Subcutaneous abdominal adipose tissue (tissue), 5 donors: ENCODE results near the gene PANK4.

ENCODE experiments used
- H3K27ac ChIP-seq: one replicate; pipeline ENCODE4 v1.7.0; 2013; ENCODE audit warnings: low read depth, mild to moderate bottlenecking, inconsistent platforms, low read length, moderate library complexity
- H3K27me3 ChIP-seq, 5 donors: one replicate each; pipeline ENCODE4 v1.7.0; 2013; ENCODE audit warnings: low read length in 5 of 5, inconsistent platforms in 1 of 5; ENCODE audit not compliant: control insufficient read depth in 5 of 5, insufficient read depth in 4 of 5
- H3K36me3 ChIP-seq, 5 donors: one replicate each; pipeline ENCODE4 v1.7.0; 2013; ENCODE audit warnings: low read length in 5 of 5; ENCODE audit not compliant: control insufficient read depth in 5 of 5, insufficient read depth in 5 of 5
- H3K4me1 ChIP-seq, 5 donors: one replicate each; pipeline ENCODE4 v1.7.0; 2013; ENCODE audit warnings: low read length in 5 of 5, mild to moderate bottlenecking in 3 of 5, moderate library complexity in 1 of 5; ENCODE audit not compliant: control insufficient read depth in 5 of 5, insufficient read depth in 5 of 5
- H3K4me3 ChIP-seq, 5 donors: one replicate each; pipeline ENCODE4 v1.7.0; 2013; ENCODE audit warnings: low read length in 5 of 5, low read depth in 1 of 5
- H3K9ac ChIP-seq, 5 donors: one replicate each; pipeline ENCODE4 v1.7.0; 2013; ENCODE audit warnings: low read length in 5 of 5, mild to moderate bottlenecking in 4 of 5, moderate library complexity in 3 of 5
- H3K9me3 ChIP-seq, 5 donors: one replicate each; pipeline ENCODE4 v1.7.0; 2013; ENCODE audit warnings: low read length in 5 of 5; ENCODE audit not compliant: control insufficient read depth in 5 of 5
- donor health status: healthy.
- donor health status: healthy.
- donor health status: healthy.
- donor health status: healthy.
- donor health status: healthy.

PANK4 gene

DNA sequence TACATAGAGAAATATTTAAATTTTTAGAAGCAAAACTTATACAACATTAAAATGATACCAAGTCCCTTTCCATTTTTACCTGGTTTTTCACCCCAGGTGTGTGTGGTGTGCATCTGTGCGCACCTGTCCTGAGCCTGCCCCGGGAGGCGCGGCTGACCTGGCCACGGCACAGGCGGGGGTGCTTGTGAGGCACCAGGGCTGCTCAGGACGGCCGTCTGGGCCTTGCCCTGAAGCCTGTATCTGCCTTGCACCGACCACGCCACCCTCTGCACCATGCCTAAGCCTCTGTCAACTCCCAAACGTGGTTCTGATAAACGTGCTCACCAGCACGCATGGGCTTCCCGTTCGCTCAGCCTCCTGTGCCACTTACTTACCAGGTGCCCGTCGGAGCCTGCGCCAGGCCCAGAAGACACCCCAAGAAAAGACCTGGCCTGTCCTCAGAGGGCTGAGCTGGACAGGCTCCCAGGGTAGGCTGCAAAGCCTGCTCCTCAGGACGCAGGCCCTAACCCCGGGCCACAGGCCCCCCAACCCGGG, 20.9 kb downstream of the PANK4 start:
- H3K9ac ChIP-seq, result no peak overlapping the region
- H3K36me3 ChIP-seq, result peaks cover 0 to 32% (median 27%) of the 10 kb centered on the region in 5 donors
- no peak overlapping the region for H3K4me3 ChIP-seq
- peaks cover 0 to 10% (median 3%) of the 10 kb centered on the region in 5 donors for H3K4me1 ChIP-seq
- H3K9me3 ChIP-seq, result no peaks in the 10 kb centered on the region
- no peak overlapping the region for H3K27ac ChIP-seq
- peaks cover 28 to 43% (median 38%) of the 10 kb centered on the region in 5 donors for H3K27me3 ChIP-seq

DNA sequence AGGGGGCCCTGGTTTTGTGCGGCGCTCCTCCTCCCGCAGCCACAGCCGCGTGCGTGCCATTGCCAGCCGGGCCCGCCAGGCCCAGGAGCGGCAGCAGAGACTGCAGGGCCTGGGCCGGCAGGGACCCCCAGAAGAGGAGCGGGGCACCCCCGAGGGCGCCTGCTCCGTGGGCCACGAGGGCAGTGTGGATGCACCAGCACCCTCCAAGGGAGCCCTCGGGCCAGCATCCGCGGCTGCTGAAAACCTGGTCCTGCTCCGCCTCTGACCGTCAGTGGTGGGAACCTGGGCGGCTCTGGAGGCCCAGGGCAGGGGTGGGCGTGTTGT, 21.5 kb downstream of the PANK4 start:
- Histone ChIP-seq H3K27ac (no peak overlapping the region), H3K27me3 (peaks cover 33 to 48% (median 43%) of the 10 kb centered on the region in 5 donors)

DNA sequence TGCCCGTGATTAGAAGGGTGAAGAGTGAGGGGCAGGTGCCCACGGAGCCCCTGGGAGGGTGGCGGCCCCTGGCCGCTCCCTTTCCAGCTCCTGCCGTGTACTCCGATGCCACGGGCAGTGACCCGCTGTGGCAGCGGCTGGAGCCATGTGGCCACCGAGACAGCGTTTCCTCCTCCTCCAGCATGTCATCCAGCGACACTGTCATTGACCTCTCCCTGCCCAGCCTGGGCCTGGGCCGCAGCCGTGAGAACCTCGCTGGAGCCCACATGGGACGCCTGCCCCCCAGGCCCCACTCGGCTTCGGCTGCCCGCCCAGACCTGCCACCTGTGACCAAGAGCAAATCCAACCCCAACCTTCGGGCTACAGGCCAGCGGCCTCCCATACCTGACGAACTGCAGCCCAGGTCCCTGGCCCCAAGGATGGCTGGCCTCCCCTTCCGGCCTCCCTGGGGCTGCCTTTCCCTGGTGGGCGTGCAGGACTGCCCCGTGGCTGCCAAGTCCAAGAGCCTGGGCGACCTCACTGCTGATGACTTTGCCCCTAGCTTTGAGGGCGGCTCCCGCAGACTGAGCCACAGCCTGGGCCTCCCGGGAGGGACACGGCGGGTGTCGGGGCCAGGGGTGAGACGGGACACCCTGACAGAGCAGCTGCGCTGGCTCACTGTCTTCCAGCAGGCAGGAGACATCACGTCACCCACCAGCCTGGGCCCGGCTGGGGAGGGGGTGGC, 22.0 kb downstream of the PANK4 start:
- no peak overlapping the region for H3K4me3 ChIP-seq
- peaks cover 0 to 21% (median 16%) of the 10 kb centered on the region in 5 donors for H3K36me3 ChIP-seq
- H3K9me3 ChIP-seq, result no peaks in the 10 kb centered on the region
- H3K27me3 ChIP-seq, result peaks cover 35 to 48% (median 47%) of the 10 kb centered on the region in 5 donors
- H3K9ac ChIP-seq, result no peak overlapping the region
- no peak overlapping the region for H3K27ac ChIP-seq
- H3K4me1 ChIP-seq, result peaks cover 0 to 10% (median 4%) of the 10 kb centered on the region in 5 donors

More for the DNA sequence above, 21.5 kb downstream of the PANK4 start:
- H3K4me1 ChIP-seq, result peaks cover 0 to 10% (median 4%) of the 10 kb centered on the region in 5 donors
- H3K9ac ChIP-seq, result no peak overlapping the region
- H3K9me3 ChIP-seq, result no peaks in the 10 kb centered on the region
- H3K36me3 ChIP-seq, result peaks cover 0 to 26% (median 21%) of the 10 kb centered on the region in 5 donors
- no peak overlapping the region for H3K4me3 ChIP-seq

DNA sequence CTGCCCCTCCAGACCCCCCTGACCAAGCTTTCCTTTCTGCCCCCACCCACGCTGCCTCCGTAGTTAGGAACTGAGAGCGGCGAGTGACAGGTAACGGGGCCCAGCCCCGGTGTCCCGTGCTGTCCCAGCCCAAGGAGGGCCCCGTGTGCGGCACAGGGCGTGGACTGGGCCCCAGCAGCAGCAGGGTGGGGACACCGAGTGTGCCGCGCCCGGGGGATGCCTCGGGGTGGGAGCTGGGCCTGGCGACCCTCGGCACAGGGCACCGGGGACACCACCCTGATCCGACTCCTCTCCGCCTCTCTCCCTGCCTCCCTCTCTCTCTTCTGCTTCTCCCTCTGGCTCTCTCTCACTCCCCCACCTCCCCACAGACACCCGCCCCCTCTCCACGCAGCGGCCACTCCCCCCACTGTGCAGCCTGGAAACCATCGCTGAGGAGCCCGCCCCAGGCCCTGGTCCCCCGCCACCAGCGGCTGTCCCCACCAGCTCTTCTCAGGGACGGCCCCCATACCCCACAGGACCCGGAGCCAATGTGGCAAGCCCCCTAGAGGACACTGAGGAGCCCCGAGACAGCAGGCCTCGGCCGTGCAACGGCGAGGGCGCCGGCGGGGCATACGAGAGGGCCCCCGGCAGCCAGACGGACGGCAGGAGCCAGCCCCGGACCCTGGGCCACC, 22.7 kb downstream of the PANK4 start:
- Histone ChIP-seq H3K27ac (no peak overlapping the region), H3K9ac (no peak overlapping the region), H3K27me3 (peaks cover 42 to 54% (median 53%) of the 10 kb centered on the region in 5 donors), H3K4me1 (peaks cover 0 to 10% (median 4%) of the 10 kb centered on the region in 5 donors), H3K36me3 (peaks cover 0 to 14% (median 9%) of the 10 kb centered on the region in 5 donors), H3K9me3 (no peaks in the 10 kb centered on the region), H3K4me3 (no peak overlapping the region)

DNA sequence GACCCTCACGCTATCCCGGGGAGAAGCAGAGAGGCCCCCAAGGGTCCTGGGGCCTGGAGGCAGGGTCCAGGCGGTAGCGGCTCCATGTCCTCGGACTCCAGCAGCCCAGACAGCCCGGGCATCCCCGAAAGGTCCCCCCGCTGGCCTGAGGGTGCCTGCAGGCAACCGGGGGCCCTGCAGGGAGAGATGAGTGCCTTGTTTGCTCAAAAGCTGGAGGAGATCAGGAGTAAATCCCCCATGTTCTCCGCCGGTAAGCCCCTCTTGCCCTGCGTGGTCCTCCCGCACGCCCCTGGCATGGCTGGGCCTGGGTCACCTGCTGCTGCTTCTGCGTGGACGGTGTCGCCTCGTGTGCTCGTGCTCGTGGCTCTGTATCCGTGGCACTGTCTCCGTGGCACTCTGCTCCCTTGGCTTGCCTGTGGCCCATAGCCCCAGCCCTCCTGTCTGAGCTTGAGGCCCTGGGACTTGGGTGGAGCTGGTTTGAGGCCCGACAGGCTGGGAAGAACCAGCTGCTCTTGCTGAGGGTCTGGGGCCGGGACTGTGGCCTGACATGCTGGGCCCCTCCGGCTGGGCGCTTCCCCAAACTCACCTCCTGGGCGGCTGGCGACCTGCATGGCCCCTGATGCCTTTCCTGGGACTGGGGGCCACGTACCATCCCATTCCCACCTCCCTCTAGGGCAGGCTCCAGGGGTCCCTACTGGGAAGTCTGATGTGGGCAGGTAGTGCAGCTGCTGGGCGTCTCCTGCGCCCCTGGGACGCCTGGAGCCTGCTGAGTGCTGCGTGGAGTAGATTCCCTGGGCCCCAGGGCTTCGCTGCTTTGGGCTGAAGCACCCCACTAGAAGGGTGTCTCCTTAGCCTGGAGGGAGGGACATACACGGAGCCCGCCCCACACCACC, 23.5 kb downstream of the PANK4 start:
- Histone ChIP-seq H3K9ac (no peak overlapping the region), H3K4me3 (no peak overlapping the region), H3K9me3 (no peaks in the 10 kb centered on the region), H3K27ac (no peak overlapping the region), H3K4me1 (peaks cover 0 to 10% (median 4%) of the 10 kb centered on the region in 5 donors), H3K36me3 (peaks cover 0 to 7% (median 3%) of the 10 kb centered on the region in 5 donors), H3K27me3 (peaks cover 43 to 60% (median 55%) of the 10 kb centered on the region in 5 donors)

DNA sequence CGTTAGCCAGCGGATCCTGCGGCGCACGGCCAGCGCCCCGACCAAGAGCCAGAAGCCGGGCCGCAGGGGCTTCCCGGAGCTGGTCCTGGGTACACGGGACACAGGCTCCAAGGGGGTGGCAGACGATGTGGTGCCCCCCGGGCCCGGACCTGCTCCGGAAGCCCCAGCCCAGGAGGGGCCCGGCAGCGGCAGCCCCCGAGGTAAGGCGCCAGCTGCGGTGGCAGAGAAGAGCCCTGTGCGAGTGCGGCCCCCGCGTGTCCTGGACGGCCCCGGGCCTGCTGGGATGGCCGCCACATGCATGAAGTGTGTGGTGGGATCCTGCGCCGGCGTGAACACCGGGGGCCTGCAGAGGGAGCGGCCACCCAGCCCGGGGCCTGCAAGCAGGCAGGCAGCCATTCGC, 24.2 kb downstream of the PANK4 start:
- no peaks in the 10 kb centered on the region for H3K36me3 ChIP-seq
- no peak overlapping the region for H3K4me3 ChIP-seq
- H3K27ac ChIP-seq, result no peak overlapping the region
- H3K4me1 ChIP-seq, result peaks cover 0 to 10% (median 4%) of the 10 kb centered on the region in 5 donors
- no peak overlapping the region for H3K9ac ChIP-seq
- H3K9me3 ChIP-seq, result no peaks in the 10 kb centered on the region
- H3K27me3 ChIP-seq, result peaks cover 43 to 62% (median 56%) of the 10 kb centered on the region in 5 donors

DNA sequence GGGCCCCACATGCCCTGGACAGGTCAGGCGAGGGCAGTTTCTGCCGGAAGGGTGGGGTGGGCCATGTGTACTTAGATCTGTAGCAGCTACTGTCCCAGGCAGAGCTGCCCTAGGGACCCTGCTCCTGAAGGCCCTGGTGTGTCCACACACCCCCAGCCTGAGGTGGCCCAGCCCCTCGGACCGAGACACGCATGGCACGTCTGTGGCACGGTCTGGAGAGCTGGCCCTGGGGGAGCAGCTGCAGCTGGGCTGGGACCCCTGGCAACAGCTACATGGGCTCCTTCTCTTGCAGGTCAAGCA, 24.6 kb downstream of the PANK4 start:
- no peak overlapping the region for H3K27ac ChIP-seq
- H3K9ac ChIP-seq, result no peak overlapping the region
- H3K9me3 ChIP-seq, result no peaks in the 10 kb centered on the region
- H3K4me3 ChIP-seq, result no peak overlapping the region
- peaks cover 45 to 65% (median 58%) of the 10 kb centered on the region in 5 donors for H3K27me3 ChIP-seq
- peaks cover 0 to 8% (median 4%) of the 10 kb centered on the region in 5 donors for H3K4me1 ChIP-seq
- no peaks in the 10 kb centered on the region for H3K36me3 ChIP-seq

DNA sequence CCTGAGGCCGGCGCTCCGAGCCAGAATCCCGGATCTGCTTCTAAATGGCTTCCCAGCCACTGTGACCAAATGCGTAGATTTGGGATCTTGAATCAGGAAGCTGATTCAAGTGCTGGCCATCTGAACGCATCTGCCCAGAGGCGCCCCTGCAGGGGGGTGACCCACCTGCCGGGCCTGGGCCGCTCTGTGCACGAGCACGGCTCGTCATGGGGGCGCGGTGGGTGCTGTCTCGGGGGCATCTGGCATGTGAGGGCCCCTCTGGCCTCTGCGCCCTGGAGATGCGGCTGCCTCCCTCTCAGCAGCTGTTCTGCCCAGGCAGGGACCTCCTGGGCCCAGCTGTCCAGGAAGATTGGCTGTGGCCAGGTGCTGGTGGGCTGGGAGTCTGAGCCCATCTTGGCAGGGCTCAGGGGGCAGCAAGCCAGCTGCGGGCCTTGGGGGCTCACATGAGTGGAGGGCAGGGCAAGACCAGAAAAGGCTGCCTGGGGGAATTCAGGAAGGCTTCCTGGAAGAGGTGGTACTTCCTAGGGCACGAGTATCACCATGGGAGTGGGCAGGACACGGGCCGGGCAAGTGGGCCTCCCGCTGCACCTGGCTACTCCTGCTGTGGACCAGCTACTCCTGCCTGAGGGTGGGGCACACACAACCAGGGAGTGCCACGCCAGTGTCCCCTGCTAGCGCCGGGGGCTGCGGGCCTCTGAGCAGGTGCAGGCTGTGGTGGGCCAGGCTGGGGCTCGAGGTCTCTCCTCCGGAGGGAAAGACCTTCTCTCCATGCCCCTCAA, 25.2 kb downstream of the PANK4 start:
- Histone ChIP-seq H3K36me3 (no peaks in the 10 kb centered on the region), H3K27ac (no peak overlapping the region), H3K4me3 (no peak overlapping the region), H3K9ac (no peak overlapping the region), H3K9me3 (no peaks in the 10 kb centered on the region), H3K4me1 (peaks cover 0 to 6% (median 4%) of the 10 kb centered on the region in 5 donors), H3K27me3 (peaks cover 45 to 68% (median 55%) of the 10 kb centered on the region in 5 donors)

DNA sequence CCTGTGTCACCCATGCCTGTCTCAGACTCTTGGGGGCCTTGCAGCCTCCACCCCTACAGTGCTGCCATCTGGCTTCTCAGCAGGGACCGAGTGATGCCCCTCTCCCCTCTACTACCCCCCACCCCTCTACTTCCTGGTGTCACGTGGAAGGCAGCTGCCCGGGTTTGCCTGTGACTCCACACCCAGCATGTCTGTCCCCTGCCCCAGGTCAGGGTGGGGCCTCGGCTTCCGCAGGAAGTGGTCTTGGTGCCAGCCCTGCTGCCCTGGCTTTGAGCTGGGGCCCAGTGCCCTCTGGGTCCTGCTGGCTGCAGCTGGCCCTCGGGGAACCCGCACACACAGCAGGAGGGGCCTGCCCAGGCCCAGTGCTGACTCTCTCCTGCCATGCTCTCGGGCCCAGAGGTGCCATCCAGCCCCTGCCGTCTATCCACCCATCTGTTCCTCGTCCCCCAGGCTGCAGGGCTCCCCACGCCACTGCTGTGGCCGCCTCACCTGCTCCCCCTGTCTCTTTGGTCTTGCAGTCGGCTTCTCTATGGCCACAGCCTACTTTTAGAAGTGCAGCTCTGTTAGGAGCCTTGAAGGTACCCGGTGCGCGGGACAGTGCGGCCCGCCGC, 26.3 kb downstream of the PANK4 start:
- Histone ChIP-seq H3K27me3 (peaks cover 39 to 65% (median 49%) of the 10 kb centered on the region in 5 donors), H3K9me3 (no peaks in the 10 kb centered on the region), H3K4me1 (peaks cover 0 to 6% (median 4%) of the 10 kb centered on the region in 5 donors), H3K9ac (no peak overlapping the region), H3K36me3 (no peaks in the 10 kb centered on the region), H3K4me3 (no peak overlapping the region), H3K27ac (no peak overlapping the region)
